ENCODE data around the gene CCL23.

GRCh38 chr17:36060816-36061215 is 43.0 kb upstream of the CCL23 start:
- no peak for TF ChIP-seq CTCF (IDR thresholded peaks at IDR 0.05; ENCODE audit: insufficient read depth, low read length, poor library complexity, severe bottlenecking)
- no peak for TF ChIP-seq EZH2phosphoT487 (conservative IDR thresholded peaks at IDR 0.05; ENCODE audit: low read length)
